ENCODE data around the gene FCGR1A. TPM values are rescaled to one million over a fixed set of nuclear protein-coding genes. Genes with fewer than 3 reads are reported as not detected.
"Not testable (repeated sequence)": the region's sequence is repeated elsewhere in the genome, so short reads cannot be mapped to it uniquely, and the experiment has no call there.

Gene FCGR1A
- polyA plus RNA-seq, 4 donors, result 0.59 to 4.5 (median 1.9) TPM; not detected in 1

- WGBS, 3 donors, result 24 to 41% (median 27%) methylated on average over 6 to 8 of the region's 8 CpGs
- H3K4me3 ChIP-seq (ENCODE audit: low read depth in 1 of 3, low read length in 3 of 3); H3K36me3 ChIP-seq (ENCODE audit: control insufficient read depth in 3 of 3, insufficient read depth in 2 of 3, low read depth in 1 of 3, low read length in 3 of 3); H3K27ac ChIP-seq (ENCODE audit: low read depth in 1 of 3, low read length in 2 of 3); H3K4me1 ChIP-seq (ENCODE audit: control insufficient read depth in 3 of 3, insufficient read depth in 2 of 3, low read depth in 1 of 3, low read length in 2 of 3); FAIRE-seq; H3K27me3 ChIP-seq (ENCODE audit: control insufficient read depth in 3 of 3, insufficient read depth in 3 of 3, low read length in 3 of 3); H3K9me3 ChIP-seq (ENCODE audit: control insufficient read depth in 2 of 2, insufficient read depth in 1 of 2, low read depth in 1 of 2, low read length in 1 of 2); DNase-seq: not testable (repeated sequence)
These were observed 34.4 kb upstream of the FCGR1A start for GRCh38 chr1:149748144-149748500.

GRCh38 chr1:149750562-149750961 lies 31.9 kb upstream of the FCGR1A start:
- H3K36me3 ChIP-seq (ENCODE audit: control insufficient read depth in 3 of 3, insufficient read depth in 2 of 3, low read depth in 1 of 3, low read length in 3 of 3); FAIRE-seq; H3K27me3 ChIP-seq (ENCODE audit: control insufficient read depth in 3 of 3, insufficient read depth in 3 of 3, low read length in 3 of 3); DNase-seq; H3K4me1 ChIP-seq (ENCODE audit: control insufficient read depth in 3 of 3, insufficient read depth in 2 of 3, low read depth in 1 of 3, low read length in 2 of 3); H3K27ac ChIP-seq (ENCODE audit: low read depth in 1 of 3, low read length in 2 of 3); H3K4me3 ChIP-seq (ENCODE audit: low read depth in 1 of 3, low read length in 3 of 3); H3K9me3 ChIP-seq (ENCODE audit: control insufficient read depth in 2 of 2, insufficient read depth in 1 of 2, low read depth in 1 of 2, low read length in 1 of 2): not testable (repeated sequence)
- 25 to 66% (median 32%) methylated on average over 1 of the region's 2 CpGs for WGBS, 3 donors

GRCh38 chr1:149752186-149752585 lies 30.3 kb upstream of the FCGR1A start:
- DNase-seq; H3K9me3 ChIP-seq (ENCODE audit: control insufficient read depth in 2 of 2, insufficient read depth in 1 of 2, low read depth in 1 of 2, low read length in 1 of 2); H3K27me3 ChIP-seq (ENCODE audit: control insufficient read depth in 3 of 3, insufficient read depth in 3 of 3, low read length in 3 of 3); FAIRE-seq; H3K4me1 ChIP-seq (ENCODE audit: control insufficient read depth in 3 of 3, insufficient read depth in 2 of 3, low read depth in 1 of 3, low read length in 2 of 3); H3K27ac ChIP-seq (ENCODE audit: low read depth in 1 of 3, low read length in 2 of 3); H3K4me3 ChIP-seq (ENCODE audit: low read depth in 1 of 3, low read length in 3 of 3); H3K36me3 ChIP-seq (ENCODE audit: control insufficient read depth in 3 of 3, insufficient read depth in 2 of 3, low read depth in 1 of 3, low read length in 3 of 3): not testable (repeated sequence)
- WGBS, 3 donors, result 81 to 100% (median 94%) methylated on average over 1 of the region's 1 CpG

GRCh38 chr1:149753466-149753865 lies 29.0 kb upstream of the FCGR1A start:
- not testable (repeated sequence) for DNase-seq; H3K9me3 ChIP-seq (ENCODE audit: control insufficient read depth in 2 of 2, insufficient read depth in 1 of 2, low read depth in 1 of 2, low read length in 1 of 2); H3K4me3 ChIP-seq (ENCODE audit: low read depth in 1 of 3, low read length in 3 of 3); H3K36me3 ChIP-seq (ENCODE audit: control insufficient read depth in 3 of 3, insufficient read depth in 2 of 3, low read depth in 1 of 3, low read length in 3 of 3); FAIRE-seq; H3K27ac ChIP-seq (ENCODE audit: low read depth in 1 of 3, low read length in 2 of 3); H3K4me1 ChIP-seq (ENCODE audit: control insufficient read depth in 3 of 3, insufficient read depth in 2 of 3, low read depth in 1 of 3, low read length in 2 of 3); H3K27me3 ChIP-seq (ENCODE audit: control insufficient read depth in 3 of 3, insufficient read depth in 3 of 3, low read length in 3 of 3)
- WGBS, 3 donors, result 44 to 56% (median 51%) methylated on average over 1 of the region's 2 CpGs

- H3K4me1 ChIP-seq (ENCODE audit: control insufficient read depth in 3 of 3, insufficient read depth in 2 of 3, low read depth in 1 of 3, low read length in 2 of 3); H3K36me3 ChIP-seq (ENCODE audit: control insufficient read depth in 3 of 3, insufficient read depth in 2 of 3, low read depth in 1 of 3, low read length in 3 of 3); H3K4me3 ChIP-seq (ENCODE audit: low read depth in 1 of 3, low read length in 3 of 3); FAIRE-seq; H3K9me3 ChIP-seq (ENCODE audit: control insufficient read depth in 2 of 2, insufficient read depth in 1 of 2, low read depth in 1 of 2, low read length in 1 of 2); H3K27me3 ChIP-seq (ENCODE audit: control insufficient read depth in 3 of 3, insufficient read depth in 3 of 3, low read length in 3 of 3); H3K27ac ChIP-seq (ENCODE audit: low read depth in 1 of 3, low read length in 2 of 3); DNase-seq: not testable (repeated sequence)
- WGBS, 3 donors, result 66 to 81% (median 66%) methylated on average over 2 of the region's 2 CpGs
These were observed 27.2 kb upstream of the FCGR1A start for GRCh38 chr1:149755294-149755693.

- FAIRE-seq; H3K9me3 ChIP-seq (ENCODE audit: control insufficient read depth in 2 of 2, insufficient read depth in 1 of 2, low read depth in 1 of 2, low read length in 1 of 2); H3K27ac ChIP-seq (ENCODE audit: low read depth in 1 of 3, low read length in 2 of 3); H3K4me1 ChIP-seq (ENCODE audit: control insufficient read depth in 3 of 3, insufficient read depth in 2 of 3, low read depth in 1 of 3, low read length in 2 of 3); H3K27me3 ChIP-seq (ENCODE audit: control insufficient read depth in 3 of 3, insufficient read depth in 3 of 3, low read length in 3 of 3); H3K4me3 ChIP-seq (ENCODE audit: low read depth in 1 of 3, low read length in 3 of 3); H3K36me3 ChIP-seq (ENCODE audit: control insufficient read depth in 3 of 3, insufficient read depth in 2 of 3, low read depth in 1 of 3, low read length in 3 of 3); DNase-seq: not testable (repeated sequence)
- WGBS, 3 donors, result 73 to 82% (median 78%) methylated on average over 2 of the region's 2 CpGs
These were observed 20.2 kb upstream of the FCGR1A start for GRCh38 chr1:149762294-149762693.

- H3K27me3 ChIP-seq (ENCODE audit: control insufficient read depth in 3 of 3, insufficient read depth in 3 of 3, low read length in 3 of 3); H3K4me1 ChIP-seq (ENCODE audit: control insufficient read depth in 3 of 3, insufficient read depth in 2 of 3, low read depth in 1 of 3, low read length in 2 of 3); H3K4me3 ChIP-seq (ENCODE audit: low read depth in 1 of 3, low read length in 3 of 3); H3K9me3 ChIP-seq (ENCODE audit: control insufficient read depth in 2 of 2, insufficient read depth in 1 of 2, low read depth in 1 of 2, low read length in 1 of 2); H3K27ac ChIP-seq (ENCODE audit: low read depth in 1 of 3, low read length in 2 of 3); DNase-seq; FAIRE-seq; H3K36me3 ChIP-seq (ENCODE audit: control insufficient read depth in 3 of 3, insufficient read depth in 2 of 3, low read depth in 1 of 3, low read length in 3 of 3): not testable (repeated sequence)
- WGBS, 3 donors, result 63 to 100% (median 75%) methylated on average over 1 of the region's 1 CpG
These were observed 18.2 kb upstream of the FCGR1A start for GRCh38 chr1:149764087-149764800.

GRCh38 chr1:149766241-149766640 lies 16.3 kb upstream of the FCGR1A start:
- H3K27me3 ChIP-seq (ENCODE audit: control insufficient read depth in 3 of 3, insufficient read depth in 3 of 3, low read length in 3 of 3); H3K4me3 ChIP-seq (ENCODE audit: low read depth in 1 of 3, low read length in 3 of 3); H3K9me3 ChIP-seq (ENCODE audit: control insufficient read depth in 2 of 2, insufficient read depth in 1 of 2, low read depth in 1 of 2, low read length in 1 of 2); H3K4me1 ChIP-seq (ENCODE audit: control insufficient read depth in 3 of 3, insufficient read depth in 2 of 3, low read depth in 1 of 3, low read length in 2 of 3); H3K36me3 ChIP-seq (ENCODE audit: control insufficient read depth in 3 of 3, insufficient read depth in 2 of 3, low read depth in 1 of 3, low read length in 3 of 3); DNase-seq; H3K27ac ChIP-seq (ENCODE audit: low read depth in 1 of 3, low read length in 2 of 3); FAIRE-seq: not testable (repeated sequence)
- WGBS, 3 donors, result 100% methylated on average over 1 of the region's 1 CpG; no CpG with 5 or more reads in 2 of the 3 donors

- H3K9me3 ChIP-seq (ENCODE audit: control insufficient read depth in 2 of 2, insufficient read depth in 1 of 2, low read depth in 1 of 2, low read length in 1 of 2); H3K4me1 ChIP-seq (ENCODE audit: control insufficient read depth in 3 of 3, insufficient read depth in 2 of 3, low read depth in 1 of 3, low read length in 2 of 3); H3K27me3 ChIP-seq (ENCODE audit: control insufficient read depth in 3 of 3, insufficient read depth in 3 of 3, low read length in 3 of 3); H3K4me3 ChIP-seq (ENCODE audit: low read depth in 1 of 3, low read length in 3 of 3); FAIRE-seq; DNase-seq; H3K27ac ChIP-seq (ENCODE audit: low read depth in 1 of 3, low read length in 2 of 3); H3K36me3 ChIP-seq (ENCODE audit: control insufficient read depth in 3 of 3, insufficient read depth in 2 of 3, low read depth in 1 of 3, low read length in 3 of 3): not testable (repeated sequence)
- no CpG with 5 or more reads among the region's 1 CpG for WGBS, 3 donors
These were observed 13.3 kb upstream of the FCGR1A start for GRCh38 chr1:149769216-149769615.

All from small intestine (tissue), 7 donors.